HepG2 (cell line): ENCODE data around the gene SRD5A1.

Experiments used
- CHCHD3 ChIP-seq: sonication (generic); formaldehyde crosslinking; IDR thresholded peaks from 2 replicates; pipeline ENCODE4 v1.8.0; 2022; ENCODE audit warnings: mild to moderate bottlenecking, missing genetic modification reagents, moderate library complexity
- HNRNPH1 ChIP-seq: fragments of 200-400 bp; formaldehyde crosslinking; optimal IDR thresholded peaks from 2 replicates; pipeline ENCODE3; 2017; ENCODE audit warnings: mild to moderate bottlenecking, low read depth, low read length
- KDM1A ChIP-seq: IDR thresholded peaks from 2 replicates; pipeline ENCODE4 v1.6.1; 2016; ENCODE audit warnings: missing compliant biosample characterization
- KDM3A ChIP-seq: IDR thresholded peaks from 2 replicates; pipeline ENCODE4 v1.6.1; 2018; ENCODE audit warnings: low read depth, missing compliant biosample characterization
- MAFK ChIP-seq, 2 experiments: IDR thresholded peaks in 1 of 2; conservative IDR thresholded peaks in 1 of 2; 2 replicates each; pipeline ENCODE4 v1.6.1; 2011; ENCODE audit warnings: improper control_type of control experiment in 2 of 2, low read length in 2 of 2
- POLR2AphosphoS5 ChIP-seq: IDR thresholded peaks from 2 replicates; pipeline ENCODE4 v1.6.1; 2012; ENCODE audit warnings: low read depth, low read length
- RFX5 ChIP-seq: IDR thresholded peaks from 2 replicates; pipeline ENCODE4 v1.6.1; 2011; ENCODE audit warnings: low read depth, low read length, improper control_type of control experiment
- SCMH1 ChIP-seq: sonication (generic); formaldehyde crosslinking; IDR thresholded peaks from 2 replicates; pipeline ENCODE4 v1.9.0; 2021; ENCODE audit warnings: missing genetic modification reagents, mild to moderate bottlenecking, borderline replicate concordance
- ZFP41 ChIP-seq: sonication (generic); formaldehyde crosslinking; IDR thresholded peaks from 2 replicates; pipeline ENCODE4 v1.4.0; 2020; ENCODE audit warnings: mild to moderate bottlenecking, missing genetic modification reagents, borderline replicate concordance
- ZNF234 ChIP-seq: sonication (generic); formaldehyde crosslinking; conservative IDR thresholded peaks from 2 replicates; pipeline ENCODE4 v1.5.1; 2020; ENCODE audit warnings: mild to moderate bottlenecking, missing genetic modification reagents
- TF ChIP-seq, protein P1 (sequence below), 2 experiments: IDR thresholded peaks; 2 replicates each; pipeline ENCODE4 v1.6.1; 2011 to 2012; ENCODE audit warnings: low read length in 2 of 2, borderline replicate concordance in 1 of 2, low read depth in 1 of 2, mild to moderate bottlenecking in 1 of 2, moderate library complexity in 1 of 2
- TF ChIP-seq, protein P2 (sequence below): sonication (generic); formaldehyde crosslinking; IDR thresholded peaks from 2 replicates; pipeline ENCODE4 v1.5.0; 2020; ENCODE audit warnings: mild to moderate bottlenecking, missing genetic modification reagents, moderate library complexity
- TF ChIP-seq, protein P3 (sequence below): IDR thresholded peaks from 2 replicates; pipeline ENCODE4 v1.6.1; 2012; ENCODE audit warnings: inconsistent platforms

DNA sequence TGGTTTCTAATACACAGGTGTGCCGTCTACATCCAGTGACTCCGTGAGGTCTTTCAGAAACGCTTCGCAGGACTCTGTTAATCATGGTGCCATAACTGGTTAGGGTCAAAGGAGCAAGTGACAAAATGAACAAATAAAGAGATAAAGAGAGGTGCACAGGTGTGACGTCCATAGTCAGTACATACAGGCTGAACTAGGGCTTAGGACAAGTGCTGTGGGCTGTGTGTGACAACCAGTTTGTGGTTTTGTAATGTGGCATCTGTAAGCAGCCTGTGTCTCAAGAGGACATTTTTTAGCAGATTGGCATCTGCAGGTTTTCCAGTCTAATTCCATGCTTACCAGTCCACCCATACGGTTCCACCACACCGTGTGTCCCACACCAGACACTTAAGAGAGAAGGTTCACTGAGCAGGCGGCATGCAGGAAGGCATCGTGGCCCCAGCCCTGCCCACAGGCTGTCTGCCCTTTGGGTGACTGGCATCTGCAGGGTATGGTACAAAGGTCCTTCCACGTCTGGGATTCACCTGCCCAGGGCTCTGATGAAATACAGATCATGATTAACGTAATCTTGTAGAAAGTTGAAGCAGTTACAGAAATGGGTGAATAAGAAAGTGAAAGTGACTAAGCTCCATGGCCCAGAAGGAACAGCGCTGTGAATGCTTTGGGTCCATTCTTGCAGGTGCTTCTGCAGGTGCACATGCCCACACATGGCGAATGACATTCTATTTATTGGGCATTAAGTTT lies 26.9 kb downstream of the SRD5A1 start:
- TF ChIP-seq ZFP41 (CRISPR knock-in tag): no peak
- TF ChIP-seq, protein P1, sequence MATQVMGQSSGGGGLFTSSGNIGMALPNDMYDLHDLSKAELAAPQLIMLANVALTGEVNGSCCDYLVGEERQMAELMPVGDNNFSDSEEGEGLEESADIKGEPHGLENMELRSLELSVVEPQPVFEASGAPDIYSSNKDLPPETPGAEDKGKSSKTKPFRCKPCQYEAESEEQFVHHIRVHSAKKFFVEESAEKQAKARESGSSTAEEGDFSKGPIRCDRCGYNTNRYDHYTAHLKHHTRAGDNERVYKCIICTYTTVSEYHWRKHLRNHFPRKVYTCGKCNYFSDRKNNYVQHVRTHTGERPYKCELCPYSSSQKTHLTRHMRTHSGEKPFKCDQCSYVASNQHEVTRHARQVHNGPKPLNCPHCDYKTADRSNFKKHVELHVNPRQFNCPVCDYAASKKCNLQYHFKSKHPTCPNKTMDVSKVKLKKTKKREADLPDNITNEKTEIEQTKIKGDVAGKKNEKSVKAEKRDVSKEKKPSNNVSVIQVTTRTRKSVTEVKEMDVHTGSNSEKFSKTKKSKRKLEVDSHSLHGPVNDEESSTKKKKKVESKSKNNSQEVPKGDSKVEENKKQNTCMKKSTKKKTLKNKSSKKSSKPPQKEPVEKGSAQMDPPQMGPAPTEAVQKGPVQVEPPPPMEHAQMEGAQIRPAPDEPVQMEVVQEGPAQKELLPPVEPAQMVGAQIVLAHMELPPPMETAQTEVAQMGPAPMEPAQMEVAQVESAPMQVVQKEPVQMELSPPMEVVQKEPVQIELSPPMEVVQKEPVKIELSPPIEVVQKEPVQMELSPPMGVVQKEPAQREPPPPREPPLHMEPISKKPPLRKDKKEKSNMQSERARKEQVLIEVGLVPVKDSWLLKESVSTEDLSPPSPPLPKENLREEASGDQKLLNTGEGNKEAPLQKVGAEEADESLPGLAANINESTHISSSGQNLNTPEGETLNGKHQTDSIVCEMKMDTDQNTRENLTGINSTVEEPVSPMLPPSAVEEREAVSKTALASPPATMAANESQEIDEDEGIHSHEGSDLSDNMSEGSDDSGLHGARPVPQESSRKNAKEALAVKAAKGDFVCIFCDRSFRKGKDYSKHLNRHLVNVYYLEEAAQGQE (IDR thresholded peaks at IDR 0.05; ENCODE audit: borderline replicate concordance in 1 of 2, low read depth in 1 of 2, low read length in 2 of 2): no peak
- no peak for TF ChIP-seq HNRNPH1
- TF ChIP-seq, protein P2, sequence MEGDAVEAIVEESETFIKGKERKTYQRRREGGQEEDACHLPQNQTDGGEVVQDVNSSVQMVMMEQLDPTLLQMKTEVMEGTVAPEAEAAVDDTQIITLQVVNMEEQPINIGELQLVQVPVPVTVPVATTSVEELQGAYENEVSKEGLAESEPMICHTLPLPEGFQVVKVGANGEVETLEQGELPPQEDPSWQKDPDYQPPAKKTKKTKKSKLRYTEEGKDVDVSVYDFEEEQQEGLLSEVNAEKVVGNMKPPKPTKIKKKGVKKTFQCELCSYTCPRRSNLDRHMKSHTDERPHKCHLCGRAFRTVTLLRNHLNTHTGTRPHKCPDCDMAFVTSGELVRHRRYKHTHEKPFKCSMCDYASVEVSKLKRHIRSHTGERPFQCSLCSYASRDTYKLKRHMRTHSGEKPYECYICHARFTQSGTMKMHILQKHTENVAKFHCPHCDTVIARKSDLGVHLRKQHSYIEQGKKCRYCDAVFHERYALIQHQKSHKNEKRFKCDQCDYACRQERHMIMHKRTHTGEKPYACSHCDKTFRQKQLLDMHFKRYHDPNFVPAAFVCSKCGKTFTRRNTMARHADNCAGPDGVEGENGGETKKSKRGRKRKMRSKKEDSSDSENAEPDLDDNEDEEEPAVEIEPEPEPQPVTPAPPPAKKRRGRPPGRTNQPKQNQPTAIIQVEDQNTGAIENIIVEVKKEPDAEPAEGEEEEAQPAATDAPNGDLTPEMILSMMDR (CRISPR knock-in tag): no peak
- TF ChIP-seq ZNF234 (CRISPR knock-in tag): no peak
- TF ChIP-seq SCMH1: no peak
- no peak for TF ChIP-seq KDM1A (CRISPR knock-in tag)
- no peak for TF ChIP-seq RFX5
- no peak for TF ChIP-seq MAFK (conservative IDR thresholded peaks at IDR 0.05 in 1 of 2, IDR thresholded peaks at IDR 0.05 in 1 of 2; ENCODE audit: low read length in 2 of 2)
- TF ChIP-seq, protein P3, sequence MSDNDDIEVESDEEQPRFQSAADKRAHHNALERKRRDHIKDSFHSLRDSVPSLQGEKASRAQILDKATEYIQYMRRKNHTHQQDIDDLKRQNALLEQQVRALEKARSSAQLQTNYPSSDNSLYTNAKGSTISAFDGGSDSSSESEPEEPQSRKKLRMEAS: no peak
- TF ChIP-seq KDM3A (CRISPR knock-in tag): no peak
- no peak for TF ChIP-seq CHCHD3
- TF ChIP-seq POLR2AphosphoS5: no peak
